GM12875 (cell line): ENCODE data around the gene EBF4.

Experiments used
- H3K4me3 ChIP-seq: one replicate; pipeline ENCODE4 v1.5.1; 2011; ENCODE audit warnings: low read depth, low read length, control low read depth
- CTCF ChIP-seq: IDR thresholded peaks from 2 replicates; pipeline ENCODE4 v1.5.1; 2011; ENCODE audit warnings: low read depth, mild to moderate bottlenecking, control low read depth, inconsistent platforms, low read length, moderate library complexity, borderline replicate concordance; ENCODE audit not compliant: insufficient read depth

The EBF4 gene, protein sequence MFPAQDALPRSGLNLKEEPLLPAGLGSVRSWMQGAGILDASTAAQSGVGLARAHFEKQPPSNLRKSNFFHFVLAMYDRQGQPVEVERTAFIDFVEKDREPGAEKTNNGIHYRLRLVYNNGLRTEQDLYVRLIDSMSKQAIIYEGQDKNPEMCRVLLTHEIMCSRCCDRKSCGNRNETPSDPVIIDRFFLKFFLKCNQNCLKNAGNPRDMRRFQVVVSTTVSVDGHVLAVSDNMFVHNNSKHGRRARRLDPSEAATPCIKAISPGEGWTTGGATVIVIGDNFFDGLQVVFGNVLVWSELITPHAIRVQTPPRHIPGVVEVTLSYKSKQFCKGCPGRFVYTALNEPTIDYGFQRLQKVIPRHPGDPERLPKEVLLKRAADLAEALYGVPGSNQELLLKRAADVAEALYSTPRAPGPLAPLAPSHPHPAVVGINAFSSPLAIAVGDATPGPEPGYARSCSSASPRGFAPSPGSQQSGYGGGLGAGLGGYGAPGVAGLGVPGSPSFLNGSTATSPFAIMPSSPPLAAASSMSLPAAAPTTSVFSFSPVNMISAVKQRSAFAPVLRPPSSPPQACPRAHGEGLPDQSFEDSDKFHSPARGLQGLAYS

GRCh38 chr20:2692036-2692885, at the start of gene EBF4:
Gene EBF4 (plus strand): TSS chr20:2692780. CDS start chr20:2693646, 866 bp downstream.
- no peak within 1 kb of the TSS for H3K4me3 ChIP-seq
- TF ChIP-seq CTCF = no peak

- TF ChIP-seq CTCF = no peak
- no peak overlapping the region for H3K4me3 ChIP-seq
Observed at GRCh38 chr20:2643708-2644107, 48.9 kb upstream of the EBF4 start.

GRCh38 chr20:2651772-2652723, 40.5 kb upstream of the EBF4 start, which contains the start of gene NOP56:
Gene NOP56 (plus strand): TSS chr20:2652632. CDS start chr20:2652661, 29 bp downstream.
- TF ChIP-seq CTCF = no peak
- peak within 1 kb of the TSS; percentile 90 for H3K4me3 ChIP-seq

GRCh38 chr20:2652724-2653555, 39.6 kb upstream of the EBF4 start:
- peak overlapping the region; percentile 90 for H3K4me3 ChIP-seq
- TF ChIP-seq CTCF = no peak

DNA sequence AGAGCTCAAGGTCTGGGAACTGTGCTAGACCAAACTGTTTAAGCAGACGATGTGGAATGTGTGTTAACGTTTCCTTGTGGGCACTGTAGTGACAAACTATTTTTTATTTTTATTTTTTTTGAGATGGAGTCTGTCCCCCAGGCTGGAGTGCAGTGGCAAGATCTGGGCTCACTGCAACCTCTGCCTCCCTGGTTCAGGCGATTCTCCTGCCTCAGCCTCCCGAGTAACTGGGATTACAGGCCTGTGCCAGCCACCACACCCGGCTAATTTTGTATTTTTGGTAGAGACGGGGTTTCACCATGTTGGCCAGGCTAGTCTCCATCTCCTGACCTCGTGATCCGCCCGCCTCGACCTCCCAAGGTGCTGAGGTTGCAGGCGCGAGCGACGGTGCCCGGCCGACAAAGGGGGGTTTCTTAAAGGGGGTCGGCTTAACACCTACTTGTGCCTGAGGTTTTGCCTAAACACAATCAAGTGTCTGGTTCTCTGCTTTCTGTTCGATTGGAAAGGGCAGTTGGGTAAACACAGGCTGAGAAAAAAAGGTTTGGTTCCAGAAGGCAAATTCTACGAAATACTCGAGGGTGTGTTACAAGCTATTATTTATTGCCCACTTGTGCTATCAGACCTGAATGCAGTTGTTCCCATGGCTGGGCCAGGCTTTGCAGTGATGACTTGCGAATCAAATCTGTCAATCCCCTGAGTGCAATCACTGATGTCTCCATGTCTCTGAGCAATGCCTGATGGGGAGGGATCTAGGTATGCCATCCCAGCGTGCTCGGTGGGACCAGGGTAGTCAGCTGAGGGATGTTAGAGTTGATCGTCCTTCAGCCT, 38.8 kb upstream of the EBF4 start:
- peak overlapping the region; percentile 90 for H3K4me3 ChIP-seq
- no peak for TF ChIP-seq CTCF
